ENCODE results near the gene SLCO1A2. TPM values are rescaled to one million over a fixed set of nuclear protein-coding genes. Genes with fewer than 3 reads are reported as not detected.

The SLCO1A2 gene
- total and polyA plus RNA-seq, 9 donors, result 0.11 to 0.35 (median 0.26) TPM; not detected in 5

DNA sequence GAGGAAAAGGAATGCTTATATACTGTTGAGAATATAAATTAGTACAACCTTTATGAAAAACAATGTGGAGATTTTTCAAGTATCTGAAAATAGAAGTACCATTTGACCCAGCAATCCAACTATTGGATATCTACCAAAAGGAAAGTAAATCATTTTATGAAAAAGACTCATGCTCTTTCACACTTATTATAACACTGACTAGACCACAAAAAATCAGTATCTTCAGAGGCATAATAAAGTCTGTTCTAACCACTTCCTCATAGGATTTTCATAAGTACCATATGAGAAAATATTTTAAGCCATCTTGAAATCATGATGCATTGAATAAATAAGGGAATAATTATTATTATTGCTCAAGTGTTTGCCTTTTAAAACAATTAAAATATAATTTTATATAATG lies 112.9 kb downstream of the SLCO1A2 start:
- H3K4me3 ChIP-seq, result no peak overlapping the region
- no peaks in the 10 kb centered on the region for H3K27me3 ChIP-seq
- intact Hi-C loops (cut with DNase I), result no loop called here
- no peak for TF ChIP-seq POLR2A (IDR thresholded peaks at IDR 0.05)
- TF ChIP-seq, protein P1, sequence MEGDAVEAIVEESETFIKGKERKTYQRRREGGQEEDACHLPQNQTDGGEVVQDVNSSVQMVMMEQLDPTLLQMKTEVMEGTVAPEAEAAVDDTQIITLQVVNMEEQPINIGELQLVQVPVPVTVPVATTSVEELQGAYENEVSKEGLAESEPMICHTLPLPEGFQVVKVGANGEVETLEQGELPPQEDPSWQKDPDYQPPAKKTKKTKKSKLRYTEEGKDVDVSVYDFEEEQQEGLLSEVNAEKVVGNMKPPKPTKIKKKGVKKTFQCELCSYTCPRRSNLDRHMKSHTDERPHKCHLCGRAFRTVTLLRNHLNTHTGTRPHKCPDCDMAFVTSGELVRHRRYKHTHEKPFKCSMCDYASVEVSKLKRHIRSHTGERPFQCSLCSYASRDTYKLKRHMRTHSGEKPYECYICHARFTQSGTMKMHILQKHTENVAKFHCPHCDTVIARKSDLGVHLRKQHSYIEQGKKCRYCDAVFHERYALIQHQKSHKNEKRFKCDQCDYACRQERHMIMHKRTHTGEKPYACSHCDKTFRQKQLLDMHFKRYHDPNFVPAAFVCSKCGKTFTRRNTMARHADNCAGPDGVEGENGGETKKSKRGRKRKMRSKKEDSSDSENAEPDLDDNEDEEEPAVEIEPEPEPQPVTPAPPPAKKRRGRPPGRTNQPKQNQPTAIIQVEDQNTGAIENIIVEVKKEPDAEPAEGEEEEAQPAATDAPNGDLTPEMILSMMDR (IDR thresholded peaks at IDR 0.05), result no peak
- TF ChIP-seq EP300 (IDR thresholded peaks at IDR 0.05), result no peak
- H3K36me3 ChIP-seq, result no peaks in the 10 kb centered on the region
- H3K27ac ChIP-seq, result no peak overlapping the region
- no peaks in the 10 kb centered on the region for H3K4me1 ChIP-seq (ENCODE audit: insufficient read depth)
- H3K9me3 ChIP-seq, result no peaks in the 10 kb centered on the region
- DNase-seq, result no peak

- no peak overlapping the region for H3K27ac ChIP-seq
- no peak for DNase-seq
- no peaks in the 10 kb centered on the region for H3K4me1 ChIP-seq (ENCODE audit: insufficient read depth)
- intact Hi-C loops (cut with DNase I), result no loop called here
- H3K36me3 ChIP-seq, result no peaks in the 10 kb centered on the region
- H3K27me3 ChIP-seq, result no peaks in the 10 kb centered on the region
- TF ChIP-seq POLR2A (IDR thresholded peaks at IDR 0.05) (no peak), EP300 (IDR thresholded peaks at IDR 0.05) (no peak)
- TF ChIP-seq, protein P1 (IDR thresholded peaks at IDR 0.05), result no peak
- no peaks in the 10 kb centered on the region for H3K9me3 ChIP-seq
- H3K4me3 ChIP-seq, result no peak overlapping the region
These were observed 113.6 kb downstream of the SLCO1A2 start for GRCh38 chr12:21221072-21221471.

- intact Hi-C loops (cut with DNase I), result no loop called here
- H3K4me3 ChIP-seq, result no peak overlapping the region
- no peaks in the 10 kb centered on the region for H3K4me1 ChIP-seq (ENCODE audit: insufficient read depth)
- TF ChIP-seq EP300 (IDR thresholded peaks at IDR 0.05) (no peak), POLR2A (IDR thresholded peaks at IDR 0.05) (no peak)
- TF ChIP-seq, protein P1 (IDR thresholded peaks at IDR 0.05), result no peak
- no peak for DNase-seq
- H3K9me3 ChIP-seq, result no peaks in the 10 kb centered on the region
- no peak overlapping the region for H3K27ac ChIP-seq
- WGBS, 3 donors, result 60 to 67% (median 65%) methylated on average over 3 of the region's 3 CpGs
- no peaks in the 10 kb centered on the region for H3K36me3 ChIP-seq
- H3K27me3 ChIP-seq, result no peaks in the 10 kb centered on the region
These were observed 114.5 kb downstream of the SLCO1A2 start for GRCh38 chr12:21220266-21220665.

DNA sequence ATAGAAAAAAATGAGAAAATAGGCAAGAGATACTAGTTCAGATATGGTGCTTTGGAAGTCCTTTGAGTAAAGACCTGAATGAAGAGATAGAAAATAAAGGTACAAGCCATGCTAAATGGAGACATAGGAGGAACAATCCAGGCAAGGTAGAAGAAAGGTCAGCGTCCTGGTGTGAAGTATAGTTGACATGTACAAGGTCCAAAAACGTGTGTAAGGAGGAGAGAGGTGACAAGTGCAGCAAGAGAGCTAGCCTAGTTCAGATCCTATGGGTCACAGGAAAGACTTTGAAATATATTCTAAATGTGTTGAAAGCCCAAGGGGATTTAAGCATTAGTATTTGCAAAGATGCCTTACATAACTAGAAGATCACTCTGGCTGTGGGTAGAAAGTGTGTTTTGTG lies 115.5 kb downstream of the SLCO1A2 start:
- intact Hi-C loops (cut with DNase I), result no loop called here
- DNase-seq, result no peak
- WGBS, 3 donors, result 39 to 55% (median 46%) methylated on average over 2 of the region's 2 CpGs
- TF ChIP-seq, protein P1 (IDR thresholded peaks at IDR 0.05), result no peak
- no peak for TF ChIP-seq EP300 (IDR thresholded peaks at IDR 0.05)
- no peak for TF ChIP-seq POLR2A (IDR thresholded peaks at IDR 0.05)
- Histone ChIP-seq H3K9me3 (no peaks in the 10 kb centered on the region), H3K4me1 (ENCODE audit: insufficient read depth) (no peaks in the 10 kb centered on the region), H3K27me3 (no peaks in the 10 kb centered on the region), H3K36me3 (no peaks in the 10 kb centered on the region), H3K4me3 (no peak overlapping the region), H3K27ac (no peak overlapping the region)

Other genes with a start within 250 kb of the SLCO1A2 start
- under 1 TPM in 1 of 7 donors, not detected in 6; 0.08 TPM for gene SLCO1B1, start 203.7 kb downstream of the SLCO1A2 start, total RNA-seq
- gene SLCO1B1, start 203.7 kb downstream of the SLCO1A2 start, polyA plus RNA-seq, result not detected
- gene IAPP, start 38.0 kb upstream of the SLCO1A2 start, total RNA-seq, result not detected
- not detected for gene IAPP, start 38.0 kb upstream of the SLCO1A2 start, polyA plus RNA-seq
- 10 to 100 TPM; 11.3 to 25.4 (median 15.8) TPM for gene PYROXD1, start 102.7 kb upstream of the SLCO1A2 start, total RNA-seq
- gene PYROXD1, start 102.7 kb upstream of the SLCO1A2 start, polyA plus RNA-seq, result 1 to 10 TPM; 7.3 to 9.4 TPM
- gene RECQL, start 166.7 kb upstream of the SLCO1A2 start, total RNA-seq, result 10 to 100 TPM; 12.3 to 28.0 (median 17.3) TPM
- gene RECQL, start 166.7 kb upstream of the SLCO1A2 start, polyA plus RNA-seq, result 10 to 100 TPM; 14.9 to 18.2 TPM
- 10 to 100 TPM; 13.6 to 23.3 (median 18.3) TPM for gene GOLT1B, start 166.9 kb upstream of the SLCO1A2 start, total RNA-seq
- gene GOLT1B, start 166.9 kb upstream of the SLCO1A2 start, polyA plus RNA-seq, result 10 to 100 TPM; 19.9 to 29.6 TPM
- gene SPX, start 191.4 kb upstream of the SLCO1A2 start, total RNA-seq, result 1 to 10 TPM in 1 of 7 donors, under 1 TPM in 3, not detected in 3; 0.22 to 1.1 (median 0.39) TPM
- under 1 TPM; 0.16 to 0.17 TPM for gene SPX, start 191.4 kb upstream of the SLCO1A2 start, polyA plus RNA-seq

Measured in ovary (tissue), 9 donors.